Measurements from ENCODE around the gene TMEM232. TPM values are rescaled to one million over a fixed set of nuclear protein-coding genes. Genes with fewer than 3 reads are reported as not detected.

The TMEM232 gene
- total and polyA plus RNA-seq, 7 donors: 0.93 to 8.7 (median 2.5) TPM

- intact Hi-C loops (cut with DNase I): no loop called here
- H3K27ac ChIP-seq: no peak overlapping the region
- H3K36me3 ChIP-seq: no peaks in the 10 kb centered on the region
- DNase-seq: no peak
- peaks cover 0 to 5% (median 1%) of the 10 kb centered on the region in 4 donors for H3K9me3 ChIP-seq
- no peak for TF ChIP-seq EP300 (IDR thresholded peaks at IDR 0.05)
- no peak for TF ChIP-seq POLR2AphosphoS5 (IDR thresholded peaks at IDR 0.05)
- no peak for TF ChIP-seq POLR2A (IDR thresholded peaks at IDR 0.05)
- no peak for TF ChIP-seq CTCF (IDR thresholded peaks at IDR 0.05)
- H3K27me3 ChIP-seq: no peaks in the 10 kb centered on the region
- no peak overlapping the region for H3K4me3 ChIP-seq
- no peaks in the 10 kb centered on the region for H3K4me1 ChIP-seq
Observed at GRCh38 chr5:110517396-110517795, 209.1 kb downstream of the TMEM232 start.

DNA sequence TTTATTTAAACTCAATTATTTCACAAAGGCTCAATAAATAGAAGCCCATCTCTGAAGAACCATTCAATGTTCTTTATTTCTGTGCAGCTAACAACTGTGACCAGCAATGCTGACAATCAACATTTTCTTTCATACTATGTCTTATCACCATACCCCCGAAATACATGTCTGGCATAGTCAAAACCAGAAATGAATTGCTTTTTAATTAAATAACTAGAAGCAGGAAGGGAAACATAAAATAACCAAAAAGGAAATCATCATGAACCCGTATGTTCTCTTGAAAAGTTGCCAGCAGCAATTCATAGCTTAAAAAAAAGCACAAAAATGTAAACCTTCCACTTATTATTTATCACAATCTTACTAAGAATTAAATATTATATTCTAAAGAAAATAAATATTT lies 212.4 kb downstream of the TMEM232 start:
- Histone ChIP-seq H3K27me3 (no peaks in the 10 kb centered on the region), H3K4me3 (no peak overlapping the region), H3K27ac (no peak overlapping the region), H3K9me3 (no peaks in the 10 kb centered on the region), H3K4me1 (no peaks in the 10 kb centered on the region), H3K36me3 (no peaks in the 10 kb centered on the region)
- DNase-seq: no peak
- 34 to 50% methylated on average over 2 of the region's 2 CpGs for WGBS, 2 donors
- intact Hi-C loops (cut with DNase I): no loop called here
- no peak for TF ChIP-seq CTCF (IDR thresholded peaks at IDR 0.05)
- no peak for TF ChIP-seq POLR2AphosphoS5 (IDR thresholded peaks at IDR 0.05)
- TF ChIP-seq POLR2A (IDR thresholded peaks at IDR 0.05): no peak
- TF ChIP-seq EP300 (IDR thresholded peaks at IDR 0.05): no peak

DNA sequence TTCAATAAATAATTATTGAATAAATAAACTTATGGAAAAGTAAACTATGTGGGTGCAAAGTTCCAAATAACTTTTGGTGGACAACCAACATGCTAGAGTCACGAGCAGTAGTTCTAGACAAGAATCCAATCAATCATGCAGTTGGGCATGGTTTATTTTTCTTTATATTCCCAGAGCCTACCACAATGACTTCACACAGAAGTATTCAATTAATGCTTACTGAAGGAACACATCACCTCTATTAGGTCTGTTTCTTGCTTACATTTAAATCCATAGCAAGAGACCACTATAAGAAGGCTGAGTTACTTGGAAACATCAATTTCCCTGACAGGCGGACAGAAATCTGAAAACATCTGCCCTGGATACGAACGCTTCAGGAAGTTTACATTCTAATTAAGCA lies 214.2 kb downstream of the TMEM232 start:
- no peak for TF ChIP-seq CTCF (IDR thresholded peaks at IDR 0.05)
- TF ChIP-seq POLR2AphosphoS5 (IDR thresholded peaks at IDR 0.05): no peak
- TF ChIP-seq EP300 (IDR thresholded peaks at IDR 0.05): no peak
- no peak for TF ChIP-seq POLR2A (IDR thresholded peaks at IDR 0.05)
- Histone ChIP-seq H3K27me3 (no peaks in the 10 kb centered on the region), H3K4me1 (no peaks in the 10 kb centered on the region), H3K27ac (no peak overlapping the region), H3K4me3 (no peak overlapping the region), H3K36me3 (no peaks in the 10 kb centered on the region), H3K9me3 (no peaks in the 10 kb centered on the region)
- intact Hi-C loops (cut with DNase I): no loop called here
- no peak for DNase-seq
- 75 to 82% methylated on average over 4 of the region's 4 CpGs for WGBS, 2 donors

DNA sequence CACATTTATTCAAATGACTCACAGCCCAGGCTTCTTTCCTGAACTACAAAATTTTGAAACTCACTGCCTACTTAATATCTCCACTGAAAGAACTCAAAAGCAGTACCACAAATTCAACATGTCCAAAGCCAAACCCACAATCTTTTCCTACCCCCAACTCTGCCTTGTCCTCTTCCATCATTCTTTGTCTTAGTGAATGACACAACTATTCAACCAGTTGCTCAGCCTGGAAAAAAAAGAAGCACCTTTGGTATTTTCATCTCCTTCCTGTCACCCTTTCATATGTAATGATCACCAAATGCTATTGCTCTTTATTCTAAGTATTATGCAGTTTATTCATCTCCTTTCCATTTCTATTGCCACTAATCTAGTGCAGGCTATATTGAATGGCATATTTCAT lies 216.3 kb downstream of the TMEM232 start:
- intact Hi-C loops (cut with DNase I): no loop called here
- Histone ChIP-seq H3K27me3 (no peaks in the 10 kb centered on the region), H3K4me3 (no peak overlapping the region), H3K27ac (no peak overlapping the region), H3K4me1 (no peaks in the 10 kb centered on the region), H3K9me3 (no peaks in the 10 kb centered on the region), H3K36me3 (no peaks in the 10 kb centered on the region)
- TF ChIP-seq POLR2AphosphoS5 (IDR thresholded peaks at IDR 0.05): no peak
- no peak for TF ChIP-seq CTCF (IDR thresholded peaks at IDR 0.05)
- no peak for TF ChIP-seq POLR2A (IDR thresholded peaks at IDR 0.05)
- TF ChIP-seq EP300 (IDR thresholded peaks at IDR 0.05): no peak
- DNase-seq: no peak

DNA sequence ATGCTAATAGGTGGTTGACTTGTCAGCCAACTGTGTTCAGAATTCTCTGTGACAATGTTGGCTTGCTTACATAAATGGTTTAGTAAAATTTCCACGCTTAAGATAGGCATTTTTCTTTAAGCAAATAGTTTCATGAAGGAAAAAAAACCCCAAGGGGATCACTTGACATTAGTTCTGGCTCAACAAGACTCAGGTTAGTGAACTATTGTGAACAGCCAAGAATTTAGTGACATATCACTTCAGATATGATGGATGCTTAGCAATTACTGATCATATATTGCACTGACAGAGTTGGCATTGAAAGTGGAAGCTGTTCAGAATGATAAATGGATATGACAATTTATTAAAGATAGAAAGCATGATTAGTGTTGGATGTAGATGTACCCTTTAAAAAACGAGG lies 218.5 kb downstream of the TMEM232 start:
- Histone ChIP-seq H3K27me3 (no peaks in the 10 kb centered on the region), H3K9me3 (no peaks in the 10 kb centered on the region), H3K36me3 (no peaks in the 10 kb centered on the region), H3K4me3 (no peak overlapping the region), H3K27ac (no peak overlapping the region), H3K4me1 (no peaks in the 10 kb centered on the region)
- intact Hi-C loops (cut with DNase I): no loop called here
- DNase-seq: no peak
- TF ChIP-seq POLR2A (IDR thresholded peaks at IDR 0.05) (no peak), CTCF (IDR thresholded peaks at IDR 0.05) (no peak), EP300 (IDR thresholded peaks at IDR 0.05) (no peak), POLR2AphosphoS5 (IDR thresholded peaks at IDR 0.05) (no peak)
- WGBS, 2 donors: 51 to 66% methylated on average over 2 of the region's 2 CpGs

Measured in sigmoid colon (tissue), 7 donors.